ENCODE data around the gene HIBCH.
"Not testable (repeated sequence)": the region's sequence is repeated elsewhere in the genome, so short reads cannot be mapped to it uniquely, and the experiment has no call there.

HIBCH gene

GRCh38 chr2:190342611-190343010 lies 23.0 kb upstream of the HIBCH start:
- Histone ChIP-seq H3K27ac (peak overlapping the region; percentile 87 to 97), H3K4me3 (peak overlapping the region; percentile 95)

GRCh38 chr2:190340369-190340768 lies 20.7 kb upstream of the HIBCH start:
- H3K4me3 ChIP-seq: no peak overlapping the region
- no peak for TF ChIP-seq CTCF (IDR thresholded peaks at IDR 0.05)
- H3K27ac ChIP-seq: no peak overlapping the region
- no peak for DNase-seq (ENCODE audit: low spot score)

More at GRCh38 chr2:190342611-190343010, 23.0 kb upstream of the HIBCH start:
- no peak for DNase-seq (ENCODE audit: low spot score)
- no peak for TF ChIP-seq CTCF (IDR thresholded peaks at IDR 0.05)

- H3K27ac ChIP-seq: no peak overlapping the region
- DNase-seq (ENCODE audit: low spot score): no peak
- no peak for TF ChIP-seq CTCF (IDR thresholded peaks at IDR 0.05)
- H3K4me3 ChIP-seq: no peak overlapping the region
Observed at GRCh38 chr2:190339394-190339793, 19.8 kb upstream of the HIBCH start.

- no peak overlapping the region for H3K4me3 ChIP-seq
- no peak for DNase-seq (ENCODE audit: low spot score)
- no peak for TF ChIP-seq CTCF (IDR thresholded peaks at IDR 0.05)
Observed at GRCh38 chr2:190338453-190338852, 18.8 kb upstream of the HIBCH start.

GRCh38 chr2:190336420-190336819 lies 16.8 kb upstream of the HIBCH start:
- Histone ChIP-seq H3K27ac (no peak overlapping the region), H3K4me3 (no peak overlapping the region)
- DNase-seq (ENCODE audit: low spot score): no peak
- TF ChIP-seq CTCF (IDR thresholded peaks at IDR 0.05): no peak

More at GRCh38 chr2:190338453-190338852, 18.8 kb upstream of the HIBCH start:
- H3K27ac ChIP-seq: no peak overlapping the region

GRCh38 chr2:190335584-190335983 lies 16.0 kb upstream of the HIBCH start:
- peak overlapping the region in 1 of 2 donors; percentile 9 for H3K27ac ChIP-seq
- DNase-seq (ENCODE audit: low spot score); H3K4me3 ChIP-seq: not testable (repeated sequence)

- Histone ChIP-seq H3K4me3 (no peak overlapping the region), H3K27ac (peak overlapping the region in 1 of 2 donors; percentile 56)
- TF ChIP-seq CTCF (IDR thresholded peaks at IDR 0.05): no peak
- no peak for DNase-seq (ENCODE audit: low spot score)
Observed at GRCh38 chr2:190335225-190335559, 15.6 kb upstream of the HIBCH start.
